Smooth muscle cell (in vitro differentiated cells): Measurements from ENCODE around the gene PARP8. TPM values are rescaled to one million over a fixed set of nuclear protein-coding genes. Genes with fewer than 3 reads are reported as not detected.

Experiments
- DNase-seq: peaks from one replicate; lab custom pipeline; 2025; ENCODE audit not compliant: unreplicated experiment; lab: John Stamatoyannopoulos, UW
- H2AFZ ChIP-seq: fragments of 200-600 bp; sonication (generic); 2 replicates; pipeline ENCODE4 v1.6.0; 2016; ENCODE audit warnings: antibody characterized with exemption, low read depth, mild to moderate bottlenecking
- H3F3A ChIP-seq: fragments of 200-600 bp; sonication (generic); 2 replicates; pipeline ENCODE4 v1.6.0; 2017; ENCODE audit warnings: antibody characterized with exemption, low read depth
- H3K27ac ChIP-seq: fragments of 200-600 bp; sonication (generic); 2 replicates; pipeline ENCODE4 v1.5.1; 2016; ENCODE audit warnings: low read depth, mild to moderate bottlenecking
- H3K27me3 ChIP-seq: fragments of 200-600 bp; sonication (generic); 2 replicates; pipeline ENCODE4 v1.6.1; 2016; ENCODE audit warnings: low read depth, mild to moderate bottlenecking
- H3K36me3 ChIP-seq: fragments of 200-600 bp; sonication (generic); 2 replicates; pipeline ENCODE4 v1.5.1; 2016; ENCODE audit warnings: low read depth
- H3K4me1 ChIP-seq: fragments of 200-600 bp; sonication (generic); 2 replicates; pipeline ENCODE4 v1.5.1; 2016; ENCODE audit warnings: low read depth
- H3K4me2 ChIP-seq: fragments of 200-600 bp; sonication (generic); 2 replicates; pipeline ENCODE4 v1.6.0; 2016; ENCODE audit warnings: mild to moderate bottlenecking
- H3K4me3 ChIP-seq: fragments of 200-600 bp; sonication (generic); 2 replicates; pipeline ENCODE4 v1.5.1; 2016; ENCODE audit warnings: mild to moderate bottlenecking
- H3K79me2 ChIP-seq: fragments of 200-600 bp; sonication (generic); 2 replicates; pipeline ENCODE4 v1.6.0; 2016; ENCODE audit warnings: low read depth, mild to moderate bottlenecking
- H3K9ac ChIP-seq: fragments of 200-600 bp; sonication (generic); 2 replicates; pipeline ENCODE4 v1.6.0; 2016; ENCODE audit warnings: low read depth
- H3K9me3 ChIP-seq: fragments of 200-600 bp; sonication (generic); replicated peaks from 2 replicates; pipeline ENCODE4 v1.5.1; 2016; ENCODE audit warnings: low read depth
- H4K20me1 ChIP-seq: fragments of 200-600 bp; sonication (generic); 2 replicates; pipeline ENCODE4 v1.6.0; 2016; ENCODE audit warnings: low read depth
- WGBS: methylation state at CpG from one replicate; pipeline ENCODE4 v1.1.7; 2016; ENCODE audit warnings: low lambda C conversion rate; 5-methylcytosine and 5-hydroxymethylcytosine counted together
- polyA plus RNA-seq: library from polyadenylated mRNA; unstranded; fragments of >200 nt; fragmentation: Nextera tagmentation; extraction: Ambion mirVana; gene quantifications from 2 replicates; pipeline ENCODE4 v1.2.1, GENCODE V29; 2016
- total RNA-seq: library from RNA; depleted of rRNA; stranded (reverse); fragments of >200 nt; gene quantifications from 2 replicates; pipeline ENCODE4 v1.2.3, GENCODE V29; 2014
- TF ChIP-seq, protein P1 (sequence below): fragments of 200-600 bp; sonication (generic); IDR thresholded peaks from 2 replicates; pipeline ENCODE4 v1.5.1; 2017; ENCODE audit warnings: borderline replicate concordance, mild to moderate bottlenecking, antibody characterized with exemption; ENCODE audit not compliant: insufficient read depth, poor library complexity, severe bottlenecking

Gene PARP8
- total and polyA plus RNA-seq, 2 experiments from 2014 or later, result 13.6 to 36.2 TPM

DNA sequence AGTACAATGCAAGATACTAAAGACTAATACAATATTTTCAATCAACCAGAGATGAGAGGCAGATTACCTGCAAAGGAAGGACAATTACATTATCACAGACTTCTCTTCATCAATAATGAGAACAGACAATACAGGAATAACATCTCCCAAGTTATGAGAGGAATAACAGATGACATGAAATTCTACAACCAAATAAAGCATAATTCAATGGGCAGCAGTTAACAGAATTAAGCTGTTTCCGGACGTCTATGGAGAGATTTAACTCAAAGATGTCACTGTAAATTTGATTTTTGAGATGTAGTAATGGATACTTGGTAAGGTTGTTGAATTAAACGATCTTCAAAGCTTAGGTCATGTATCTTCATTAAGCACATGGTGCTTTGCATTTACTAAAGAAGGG lies 19.8 kb upstream of the PARP8 start:
- Histone ChIP-seq H3K4me3 (no peak overlapping the region), H3K79me2 (no peaks in the 10 kb centered on the region), H3F3A (no peaks in the 10 kb centered on the region), H3K9ac (no peak overlapping the region), H3K36me3 (no peaks in the 10 kb centered on the region), H3K27me3 (no peaks in the 10 kb centered on the region), H2AFZ (no peak overlapping the region), H3K4me1 (no peaks in the 10 kb centered on the region), H3K4me2 (no peak overlapping the region), H3K9me3 (no peaks in the 10 kb centered on the region), H3K27ac (no peak overlapping the region), H4K20me1 (no peaks in the 10 kb centered on the region)
- TF ChIP-seq, protein P1, sequence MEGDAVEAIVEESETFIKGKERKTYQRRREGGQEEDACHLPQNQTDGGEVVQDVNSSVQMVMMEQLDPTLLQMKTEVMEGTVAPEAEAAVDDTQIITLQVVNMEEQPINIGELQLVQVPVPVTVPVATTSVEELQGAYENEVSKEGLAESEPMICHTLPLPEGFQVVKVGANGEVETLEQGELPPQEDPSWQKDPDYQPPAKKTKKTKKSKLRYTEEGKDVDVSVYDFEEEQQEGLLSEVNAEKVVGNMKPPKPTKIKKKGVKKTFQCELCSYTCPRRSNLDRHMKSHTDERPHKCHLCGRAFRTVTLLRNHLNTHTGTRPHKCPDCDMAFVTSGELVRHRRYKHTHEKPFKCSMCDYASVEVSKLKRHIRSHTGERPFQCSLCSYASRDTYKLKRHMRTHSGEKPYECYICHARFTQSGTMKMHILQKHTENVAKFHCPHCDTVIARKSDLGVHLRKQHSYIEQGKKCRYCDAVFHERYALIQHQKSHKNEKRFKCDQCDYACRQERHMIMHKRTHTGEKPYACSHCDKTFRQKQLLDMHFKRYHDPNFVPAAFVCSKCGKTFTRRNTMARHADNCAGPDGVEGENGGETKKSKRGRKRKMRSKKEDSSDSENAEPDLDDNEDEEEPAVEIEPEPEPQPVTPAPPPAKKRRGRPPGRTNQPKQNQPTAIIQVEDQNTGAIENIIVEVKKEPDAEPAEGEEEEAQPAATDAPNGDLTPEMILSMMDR, result no peak
- no peak for DNase-seq
- 94% methylated on average over 3 of the region's 3 CpGs for WGBS

DNA sequence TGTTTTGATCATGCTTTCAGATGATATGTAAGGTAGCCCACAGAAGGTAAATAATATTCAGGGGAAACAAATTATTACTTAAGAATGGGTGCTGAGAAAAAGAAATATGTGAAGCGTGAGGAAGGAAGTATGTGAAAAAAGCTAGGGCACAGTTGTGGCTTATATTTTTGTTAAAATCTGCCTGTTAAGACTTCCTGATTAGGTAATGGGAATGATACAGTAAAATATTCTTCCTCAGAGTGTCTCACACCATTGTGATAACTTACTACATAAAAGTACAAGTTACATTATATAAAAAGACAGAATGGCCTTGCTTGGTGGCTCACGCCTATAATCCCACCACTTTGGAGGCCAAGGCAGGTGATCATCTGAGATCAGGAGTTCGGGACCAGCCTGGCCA lies 18.7 kb upstream of the PARP8 start:
- no peak for DNase-seq
- Histone ChIP-seq H3K9ac (no peak overlapping the region), H3K9me3 (no peaks in the 10 kb centered on the region), H4K20me1 (no peaks in the 10 kb centered on the region), H3K36me3 (no peaks in the 10 kb centered on the region), H3K27ac (no peak overlapping the region), H3F3A (no peaks in the 10 kb centered on the region), H3K4me3 (no peak overlapping the region), H3K4me1 (no peaks in the 10 kb centered on the region), H3K4me2 (no peak overlapping the region), H3K79me2 (no peaks in the 10 kb centered on the region), H2AFZ (no peak overlapping the region), H3K27me3 (no peaks in the 10 kb centered on the region)
- 86% methylated on average over 3 of the region's 3 CpGs for WGBS
- TF ChIP-seq, protein P1, result no peak

DNA sequence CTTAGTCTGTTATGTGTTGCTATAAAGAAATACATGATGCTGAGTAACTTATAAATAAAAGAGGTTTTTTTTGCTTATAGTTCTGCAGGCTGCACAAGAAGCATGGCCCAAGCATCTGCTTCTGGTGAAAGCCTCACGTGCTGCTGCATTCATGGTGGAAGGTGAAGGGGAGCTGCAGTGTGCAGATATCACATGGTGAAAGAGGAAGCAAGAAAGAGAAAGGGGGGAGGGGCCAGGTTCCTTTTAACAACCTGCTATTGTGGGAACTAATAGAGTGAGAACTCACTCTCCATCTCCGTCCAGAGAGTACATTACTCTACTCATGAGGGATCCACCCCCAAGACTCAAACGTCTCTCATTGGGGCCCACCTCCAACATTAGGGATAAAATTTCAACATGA lies 12.5 kb upstream of the PARP8 start:
- no peak for DNase-seq
- Histone ChIP-seq H3K27ac (no peak overlapping the region), H3F3A (no peaks in the 10 kb centered on the region), H3K36me3 (no peaks in the 10 kb centered on the region), H3K79me2 (no peaks in the 10 kb centered on the region), H2AFZ (no peak overlapping the region), H3K9me3 (no peaks in the 10 kb centered on the region), H3K27me3 (no peaks in the 10 kb centered on the region), H3K9ac (no peak overlapping the region), H3K4me2 (no peak overlapping the region), H4K20me1 (no peaks in the 10 kb centered on the region), H3K4me3 (no peak overlapping the region), H3K4me1 (no peaks in the 10 kb centered on the region)
- WGBS, result 93% methylated on average over 3 of the region's 3 CpGs
- TF ChIP-seq, protein P1, result no peak

DNA sequence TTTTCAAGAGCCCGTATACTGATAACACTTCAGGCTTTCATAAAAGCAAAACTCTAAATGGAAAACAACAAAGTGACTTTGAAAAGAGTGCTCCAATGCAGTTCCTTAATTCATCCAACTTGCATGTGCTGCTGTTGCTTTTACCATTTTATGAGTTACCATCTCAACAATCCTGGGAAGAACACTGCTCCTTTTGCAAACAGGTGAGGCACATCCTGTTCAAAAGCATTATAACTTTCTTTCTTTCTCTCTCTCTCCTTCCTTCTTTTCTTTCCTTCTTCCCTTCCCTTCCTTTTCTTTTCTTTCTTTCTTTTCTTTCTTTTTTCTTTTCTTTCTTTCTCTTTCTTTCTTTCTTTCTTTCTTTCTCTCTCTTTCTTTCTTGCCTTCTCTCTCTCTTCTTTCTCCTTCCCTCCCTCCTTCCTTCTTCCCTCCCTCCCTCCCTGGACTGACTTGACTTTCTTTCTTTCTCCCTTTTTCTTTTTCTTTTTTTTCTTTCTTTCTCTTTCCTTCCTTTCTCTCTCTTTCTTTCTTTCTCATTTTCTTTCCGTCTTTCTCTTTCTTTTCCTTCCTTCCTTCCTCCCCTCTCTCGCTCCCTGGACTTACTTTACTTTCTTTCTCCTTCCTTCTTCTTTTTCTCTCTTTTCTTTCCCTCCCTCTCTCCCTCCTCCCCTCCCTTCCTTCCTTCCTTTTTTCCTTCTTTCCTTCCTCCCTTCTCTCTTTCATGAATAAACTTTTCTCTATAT lies 11.2 kb upstream of the PARP8 start:
- WGBS, result 15% methylated on average over 3 of the region's 3 CpGs
- Histone ChIP-seq H2AFZ (peak overlapping the region; percentile 30), H3K27ac (no peak overlapping the region), H3K9ac (no peak overlapping the region), H3K27me3 (no peaks in the 10 kb centered on the region), H4K20me1 (no peaks in the 10 kb centered on the region), H3K4me2 (no peak overlapping the region), H3K4me1 (no peaks in the 10 kb centered on the region), H3K9me3 (no peaks in the 10 kb centered on the region), H3F3A (no peaks in the 10 kb centered on the region), H3K79me2 (no peaks in the 10 kb centered on the region), H3K36me3 (no peaks in the 10 kb centered on the region), H3K4me3 (no peak overlapping the region)
- TF ChIP-seq, protein P1, result no peak
- DNase-seq, result no peak
